ENCODE measurements around the gene TSPAN9. TPM values are rescaled to one million over a fixed set of nuclear protein-coding genes. Genes with fewer than 3 reads are reported as not detected.

Gene TSPAN9
- polyA plus RNA-seq, 3 donors, result 0.15 to 0.34 (median 0.25) TPM

DNA sequence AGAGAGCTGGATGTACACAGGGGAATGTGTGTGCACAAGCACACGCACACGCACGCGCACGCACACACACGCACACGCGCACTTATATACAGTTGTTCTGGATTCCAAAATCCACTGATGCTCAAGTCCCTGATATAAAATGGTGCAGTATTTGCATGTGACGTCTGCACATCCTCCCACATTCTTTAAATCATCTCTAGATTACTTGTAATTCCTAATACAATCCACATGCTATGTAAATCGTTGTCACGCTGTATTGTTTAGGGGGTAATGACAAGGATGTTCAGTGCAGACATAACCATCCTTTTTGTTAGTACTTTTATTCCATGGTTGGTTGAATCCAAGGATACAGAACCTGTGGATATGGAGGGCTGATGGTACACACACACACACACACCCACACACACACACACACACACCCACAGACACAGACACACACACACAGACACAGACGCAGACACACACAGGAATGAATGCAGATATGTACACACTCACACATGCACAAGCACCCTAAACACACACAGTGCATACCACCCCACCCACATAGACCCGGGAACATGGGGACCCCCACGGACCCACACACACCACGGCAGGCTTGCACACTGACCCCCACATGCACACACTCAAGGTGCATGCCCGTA is 225.3 kb downstream of the TSPAN9 start:
- no peak overlapping the region for H3K27ac Mint-ChIP-seq

DNA sequence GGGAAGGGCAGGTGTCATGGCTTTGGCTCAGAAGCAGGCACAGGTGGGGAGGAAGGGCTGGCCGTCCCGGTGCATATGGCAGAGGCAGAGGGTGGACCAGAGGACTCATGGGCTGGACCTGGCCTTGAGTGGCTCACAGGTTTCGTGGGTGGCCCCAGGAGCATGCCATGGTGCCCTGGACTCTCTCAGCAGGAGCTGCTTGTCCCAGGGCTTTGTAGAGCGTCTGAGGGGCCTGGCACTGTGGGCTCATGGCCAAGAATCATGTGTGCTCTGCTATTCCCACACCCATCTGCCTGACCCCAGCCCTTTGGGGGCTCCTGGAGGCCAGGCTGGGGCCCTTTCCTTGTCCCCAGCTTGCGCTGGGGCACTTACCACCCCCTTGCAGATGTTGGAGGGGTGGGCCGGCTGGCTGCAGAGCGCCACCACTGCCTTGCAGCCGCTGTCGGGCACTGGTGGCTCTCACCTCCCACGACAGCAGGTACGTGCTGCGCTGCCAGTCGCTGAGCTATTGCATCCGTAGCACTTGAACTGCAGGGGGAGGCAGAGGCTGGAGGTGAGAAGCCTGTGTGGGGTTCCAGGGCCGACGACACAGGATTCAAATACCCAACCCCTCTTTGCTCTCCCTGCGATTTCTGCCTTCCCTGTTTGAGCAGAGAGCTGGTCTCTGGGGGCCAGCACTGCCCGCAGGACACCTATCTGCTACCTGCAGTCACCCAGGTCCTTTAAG is 226.4 kb downstream of the TSPAN9 start:
- H3K27me3 Mint-ChIP-seq (ENCODE audit: low read depth in 3 of 3), result peaks cover 6 to 19% (median 12%) of the 10 kb centered on the region in 3 donors
- 77% methylated on average over 12 of the region's 18 CpGs for WGBS (ENCODE audit: insufficient coverage)
- peaks cover 7 to 10% of the 10 kb centered on the region in 2 donors for H3K4me1 ChIP-seq (ENCODE audit: control insufficient read depth in 1 of 2, insufficient read depth in 2 of 2, low read length in 2 of 2)
- H3K36me3 Mint-ChIP-seq, result no peaks in the 10 kb centered on the region
- no peaks in the 10 kb centered on the region for H3K36me3 ChIP-seq (replicated peaks in 1 of 2; ENCODE audit: control insufficient read depth in 1 of 2, insufficient read depth in 2 of 2, low read length in 2 of 2)
- peaks cover 0 to 2% of the 10 kb centered on the region in 2 donors for H3K27me3 ChIP-seq (ENCODE audit: control insufficient read depth in 2 of 2, insufficient read depth in 2 of 2, low read length in 2 of 2)
- no peaks in the 10 kb centered on the region for H3K79me2 ChIP-seq (ENCODE audit: insufficient read depth, low read length)
- H3K9me3 ChIP-seq (replicated peaks in 1 of 2; ENCODE audit: control insufficient read depth in 1 of 2, insufficient read depth in 1 of 2, low read length in 2 of 2), result no peaks in the 10 kb centered on the region
- no peaks in the 10 kb centered on the region for H3K9me3 Mint-ChIP-seq
- no peak for DNase-seq
- no peak overlapping the region for H3K27ac ChIP-seq (ENCODE audit: low read depth in 1 of 2, low read length in 2 of 2)
- TF ChIP-seq, protein P1, sequence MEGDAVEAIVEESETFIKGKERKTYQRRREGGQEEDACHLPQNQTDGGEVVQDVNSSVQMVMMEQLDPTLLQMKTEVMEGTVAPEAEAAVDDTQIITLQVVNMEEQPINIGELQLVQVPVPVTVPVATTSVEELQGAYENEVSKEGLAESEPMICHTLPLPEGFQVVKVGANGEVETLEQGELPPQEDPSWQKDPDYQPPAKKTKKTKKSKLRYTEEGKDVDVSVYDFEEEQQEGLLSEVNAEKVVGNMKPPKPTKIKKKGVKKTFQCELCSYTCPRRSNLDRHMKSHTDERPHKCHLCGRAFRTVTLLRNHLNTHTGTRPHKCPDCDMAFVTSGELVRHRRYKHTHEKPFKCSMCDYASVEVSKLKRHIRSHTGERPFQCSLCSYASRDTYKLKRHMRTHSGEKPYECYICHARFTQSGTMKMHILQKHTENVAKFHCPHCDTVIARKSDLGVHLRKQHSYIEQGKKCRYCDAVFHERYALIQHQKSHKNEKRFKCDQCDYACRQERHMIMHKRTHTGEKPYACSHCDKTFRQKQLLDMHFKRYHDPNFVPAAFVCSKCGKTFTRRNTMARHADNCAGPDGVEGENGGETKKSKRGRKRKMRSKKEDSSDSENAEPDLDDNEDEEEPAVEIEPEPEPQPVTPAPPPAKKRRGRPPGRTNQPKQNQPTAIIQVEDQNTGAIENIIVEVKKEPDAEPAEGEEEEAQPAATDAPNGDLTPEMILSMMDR (IDR thresholded peaks at IDR 0.05), result no peak
- H3K27ac Mint-ChIP-seq, result no peak overlapping the region
- H3K4me1 Mint-ChIP-seq, result peaks cover 11% of the 10 kb centered on the region
- no peak overlapping the region for H3K4me3 ChIP-seq (replicated peaks in 1 of 3; ENCODE audit: low read depth in 2 of 3, low read length in 3 of 3)
- H3K4me2 ChIP-seq (replicated peaks; ENCODE audit: extremely low read depth, low read length, poor library complexity, severe bottlenecking), result no peak overlapping the region
- no peaks in the 10 kb centered on the region for H4K20me1 ChIP-seq (ENCODE audit: insufficient read depth, low read length)
- no peak overlapping the region for H2AFZ ChIP-seq (ENCODE audit: insufficient read depth, low read depth, low read length, poor library complexity, severe bottlenecking)
- no peak overlapping the region for H3K9ac ChIP-seq (ENCODE audit: insufficient read depth, low read length, poor library complexity, severe bottlenecking)
- intact Hi-C loops (cut with micrococcal nuclease), result loop anchor here (2.0 to 10.0 kb wide), 2 partner anchors 499 to 1021 kb away; partner anchors contain the start of gene TIGAR (in 1 of the 2)
- H3K4me3 Mint-ChIP-seq, result no peak overlapping the region

More for the DNA sequence above, 225.3 kb downstream of the TSPAN9 start:
- TF ChIP-seq, protein P1 (IDR thresholded peaks at IDR 0.05), result no peak
- Mint-ChIP-seq H3K4me1 (peaks cover 11% of the 10 kb centered on the region), H3K9me3 (no peaks in the 10 kb centered on the region), H3K36me3 (no peaks in the 10 kb centered on the region), H3K27me3 (ENCODE audit: low read depth in 3 of 3) (peaks cover 8 to 22% (median 18%) of the 10 kb centered on the region in 3 donors), H3K4me3 (no peak overlapping the region)
- Histone ChIP-seq H3K36me3 (replicated peaks in 1 of 2; ENCODE audit: control insufficient read depth in 1 of 2, insufficient read depth in 2 of 2, low read length in 2 of 2) (no peaks in the 10 kb centered on the region), H2AFZ (ENCODE audit: insufficient read depth, low read depth, low read length, poor library complexity, severe bottlenecking) (no peak overlapping the region), H3K27ac (ENCODE audit: low read depth in 1 of 2, low read length in 2 of 2) (no peak overlapping the region), H3K79me2 (ENCODE audit: insufficient read depth, low read length) (no peaks in the 10 kb centered on the region), H3K27me3 (ENCODE audit: control insufficient read depth in 2 of 2, insufficient read depth in 2 of 2, low read length in 2 of 2) (peaks cover 0 to 2% of the 10 kb centered on the region in 2 donors), H4K20me1 (ENCODE audit: insufficient read depth, low read length) (no peaks in the 10 kb centered on the region), H3K4me2 (replicated peaks; ENCODE audit: extremely low read depth, low read length, poor library complexity, severe bottlenecking) (no peak overlapping the region), H3K4me1 (ENCODE audit: control insufficient read depth in 1 of 2, insufficient read depth in 2 of 2, low read length in 2 of 2) (peaks cover 7 to 10% of the 10 kb centered on the region in 2 donors), H3K4me3 (replicated peaks in 1 of 3; ENCODE audit: low read depth in 2 of 3, low read length in 3 of 3) (no peak overlapping the region), H3K9ac (ENCODE audit: insufficient read depth, low read length, poor library complexity, severe bottlenecking) (no peak overlapping the region), H3K9me3 (replicated peaks in 1 of 2; ENCODE audit: control insufficient read depth in 1 of 2, insufficient read depth in 1 of 2, low read length in 2 of 2) (no peaks in the 10 kb centered on the region)
- intact Hi-C loops (cut with micrococcal nuclease), result loop anchor here (2.0 to 10.0 kb wide), 2 partner anchors 500 to 1022 kb away; partner anchors contain the start of gene TIGAR (in 1 of the 2)
- no peak for DNase-seq
- whole genome bisulfite sequencing (ENCODE audit: insufficient coverage), result 88% methylated on average over 12 of the region's 16 CpGs
